Stimulated activated CD4-positive, alpha-beta T cell treated with anti-CD3 and anti-CD28 coated beads, Interleukin-4, amount 100 ng/mL, for 48 hours (primary cell): Measurements from ENCODE around the gene PEBP1.
"Not testable (repeated sequence)": the region's sequence is repeated elsewhere in the genome, so short reads cannot be mapped to it uniquely, and the experiment has no call there.

Experiments used
- DNase-seq, 2 donors: peaks; one replicate each; pipeline ENCODE4 v3.0.0-alpha.2; 2020; ENCODE audit warnings: low read depth in 2 of 2

Gene PEBP1

DNA sequence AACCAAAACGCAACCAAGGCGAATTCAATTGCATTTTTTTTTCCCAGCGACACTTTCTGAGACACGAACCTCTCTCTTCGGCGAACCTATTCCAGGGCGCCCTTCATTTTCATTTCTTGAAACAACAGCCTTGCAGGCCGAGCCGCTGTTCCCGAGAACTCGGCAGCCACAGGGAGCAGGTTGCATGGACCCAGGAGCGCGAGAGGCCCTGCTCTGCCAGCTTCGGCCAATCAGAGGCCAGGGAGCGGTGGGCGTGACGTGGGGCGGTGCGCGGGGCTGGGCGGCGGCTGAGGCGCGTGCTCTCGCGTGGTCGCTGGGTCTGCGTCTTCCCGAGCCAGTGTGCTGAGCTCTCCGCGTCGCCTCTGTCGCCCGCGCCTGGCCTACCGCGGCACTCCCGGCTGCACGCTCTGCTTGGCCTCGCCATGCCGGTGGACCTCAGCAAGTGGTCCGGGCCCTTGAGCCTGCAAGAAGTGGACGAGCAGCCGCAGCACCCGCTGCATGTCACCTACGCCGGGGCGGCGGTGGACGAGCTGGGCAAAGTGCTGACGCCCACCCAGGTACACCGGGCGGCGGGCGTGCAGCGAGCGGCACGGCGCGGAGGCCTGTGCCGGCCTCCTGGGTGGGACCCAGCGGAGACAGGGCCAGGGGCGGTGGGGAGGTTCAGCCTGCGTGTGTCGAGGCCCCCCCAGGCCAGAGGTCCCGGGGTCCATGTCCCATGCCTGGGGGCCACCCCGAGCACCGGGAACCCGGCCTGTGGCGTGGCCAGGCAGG is at the start of gene PEBP1:
Gene PEBP1 (plus strand): TSS at position 337 of the 771 bp plus-strand sequence. CDS start 86 bp downstream, at position 423.
- DNase-seq = peak; percentile 89 to 93

DNA sequence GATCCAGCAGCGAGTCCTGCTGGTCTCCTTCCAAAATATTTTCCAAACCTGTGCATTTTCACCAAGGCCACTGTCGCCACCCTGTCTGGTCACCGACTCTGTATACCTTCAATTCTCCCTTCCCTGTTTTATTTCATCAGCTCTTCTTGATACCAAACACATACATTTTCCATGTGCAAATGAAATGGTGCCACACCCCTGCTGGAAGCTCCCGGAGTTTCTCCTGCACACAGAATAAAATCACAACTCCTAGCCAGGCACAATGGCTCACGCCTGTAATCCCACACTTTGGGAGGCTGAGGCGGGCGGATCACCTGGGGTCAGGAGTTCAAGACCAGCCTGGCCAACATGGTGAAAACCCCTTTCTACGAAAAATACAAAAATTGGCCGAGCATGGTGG is 46.1 kb upstream of the PEBP1 start:
- DNase-seq = no peak

DNA sequence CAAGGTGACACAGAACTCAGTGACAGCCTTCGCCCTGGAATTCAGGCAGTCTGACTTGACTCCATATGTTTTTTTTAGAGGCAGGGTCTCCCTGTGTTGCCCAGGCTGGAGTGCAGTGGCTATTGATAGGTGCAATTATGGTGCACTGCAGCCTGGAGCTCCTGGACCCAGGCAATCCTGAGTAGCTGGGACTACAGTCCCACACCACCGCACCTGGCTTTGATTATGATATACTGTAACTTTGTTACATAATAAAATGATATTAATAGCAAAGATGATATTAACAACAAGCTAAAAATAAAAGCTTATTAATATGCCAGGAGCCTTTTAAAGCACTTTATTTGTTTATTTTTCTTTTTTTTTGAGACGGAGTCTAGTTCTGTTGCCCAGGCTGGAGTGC is 41.9 kb upstream of the PEBP1 start:
- DNase-seq = no peak

DNA sequence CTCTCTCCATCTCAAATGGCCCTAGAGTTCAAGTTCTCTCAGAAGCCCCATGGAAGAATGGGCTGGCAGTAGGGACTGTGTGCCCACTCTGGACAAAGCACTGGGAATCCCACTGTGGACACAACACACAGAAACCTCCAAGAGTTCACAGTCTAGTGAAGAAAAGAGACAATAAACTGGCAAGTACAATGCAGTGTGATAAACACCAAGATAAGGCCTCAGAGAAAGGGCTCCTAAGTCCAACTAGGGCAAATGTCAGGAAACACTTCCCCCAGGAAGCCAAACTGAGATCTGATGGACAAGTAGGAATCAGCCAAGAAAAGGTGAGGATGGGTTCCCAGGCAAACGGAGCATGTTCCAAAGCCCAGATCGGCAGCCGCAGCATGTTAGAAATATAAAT is 37.5 kb upstream of the PEBP1 start:
- no peak for DNase-seq

DNA sequence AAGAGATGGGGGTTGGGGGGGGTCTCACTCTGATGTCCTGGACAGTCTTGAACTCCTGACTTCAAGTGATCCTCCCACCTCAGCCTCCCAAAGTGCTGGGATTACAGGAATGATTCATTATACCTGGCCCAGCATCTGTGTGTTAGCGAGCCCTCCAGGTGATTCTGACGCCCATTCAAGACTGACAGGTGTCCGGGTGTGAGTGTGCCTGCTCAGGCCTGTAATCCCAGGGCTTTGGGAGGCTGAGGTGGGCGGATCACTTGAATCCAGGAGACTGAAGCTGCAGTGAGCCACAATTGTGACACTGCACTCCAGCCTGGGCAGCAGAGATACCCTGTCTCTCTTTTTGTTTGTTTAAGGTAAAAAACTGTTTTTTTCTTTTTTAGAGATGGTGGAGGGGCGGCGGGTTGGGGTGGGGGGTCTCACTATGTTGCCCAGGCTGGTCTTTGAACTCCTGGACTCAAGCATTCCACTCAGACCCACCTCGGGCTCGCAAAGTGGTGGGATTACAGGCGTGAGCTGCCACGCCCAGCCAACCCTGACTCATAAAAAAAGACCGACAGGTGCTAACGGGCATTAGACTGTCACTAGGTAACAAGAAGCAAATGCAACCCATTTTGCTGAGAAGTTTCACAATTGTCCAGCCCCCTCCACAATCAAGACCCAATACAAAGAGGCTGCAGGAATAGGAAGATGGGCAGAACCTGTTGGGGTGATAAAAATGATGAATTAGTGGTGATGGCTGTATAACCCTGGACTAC is 36.8 kb upstream of the PEBP1 start:
- no peak for DNase-seq

DNA sequence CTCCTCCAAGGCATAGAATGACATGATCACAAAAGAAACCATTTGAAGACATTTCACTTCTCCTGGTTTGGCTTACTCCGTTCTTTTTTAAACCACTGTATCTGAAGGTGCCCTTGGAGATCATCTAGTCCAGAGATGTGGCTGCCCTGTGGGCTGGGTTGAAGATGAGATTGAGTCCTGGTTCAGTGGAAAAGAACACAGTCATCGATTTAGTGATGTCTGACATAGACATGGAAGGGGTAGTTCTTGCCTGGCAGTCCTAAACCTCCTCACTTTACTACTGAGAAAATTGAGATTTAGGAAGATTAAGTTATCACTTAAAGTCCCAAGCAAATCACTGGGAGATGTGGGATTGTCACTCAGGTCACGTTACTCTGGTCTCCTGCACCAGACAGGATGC is 34.9 kb upstream of the PEBP1 start:
- no peak for DNase-seq

DNA sequence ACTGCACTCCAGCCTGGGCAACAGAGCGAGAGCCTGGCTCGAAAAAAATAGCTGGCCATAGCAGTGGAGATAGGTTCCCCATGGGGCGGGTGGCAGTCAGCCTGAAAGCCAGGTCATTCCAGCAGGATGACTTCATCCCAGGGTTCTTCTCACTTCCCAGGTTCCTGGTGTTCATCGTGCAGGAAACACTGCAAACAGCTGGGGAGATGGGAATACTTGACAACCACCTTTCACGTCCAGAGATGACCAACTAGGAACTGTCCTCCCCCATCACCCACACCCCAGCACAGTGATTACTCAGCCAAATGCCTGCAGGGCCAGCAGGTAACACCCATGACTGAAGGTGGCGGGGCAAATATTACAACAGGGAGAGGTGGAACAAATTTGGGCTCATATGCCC is 33.9 kb upstream of the PEBP1 start:
- DNase-seq = no peak

DNA sequence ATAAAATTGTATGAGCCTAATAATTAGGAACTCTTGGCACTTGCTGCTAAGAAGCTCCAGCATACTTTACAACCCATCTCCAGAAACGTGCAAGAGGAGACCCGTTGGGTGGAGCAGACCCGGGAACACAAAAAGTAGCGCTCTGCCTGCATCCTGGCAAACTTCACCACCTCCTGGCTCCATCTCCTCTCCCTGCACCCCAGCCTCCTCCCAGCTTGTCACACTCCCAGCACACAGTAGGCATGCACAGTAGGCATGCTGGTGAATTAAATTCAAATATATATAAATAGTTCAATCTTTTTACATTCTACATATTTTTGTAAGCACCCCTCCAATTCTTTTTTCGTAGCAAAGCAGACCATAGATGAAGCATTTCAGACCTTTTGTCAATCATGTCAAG is 33.3 kb upstream of the PEBP1 start:
- DNase-seq = no peak

DNA sequence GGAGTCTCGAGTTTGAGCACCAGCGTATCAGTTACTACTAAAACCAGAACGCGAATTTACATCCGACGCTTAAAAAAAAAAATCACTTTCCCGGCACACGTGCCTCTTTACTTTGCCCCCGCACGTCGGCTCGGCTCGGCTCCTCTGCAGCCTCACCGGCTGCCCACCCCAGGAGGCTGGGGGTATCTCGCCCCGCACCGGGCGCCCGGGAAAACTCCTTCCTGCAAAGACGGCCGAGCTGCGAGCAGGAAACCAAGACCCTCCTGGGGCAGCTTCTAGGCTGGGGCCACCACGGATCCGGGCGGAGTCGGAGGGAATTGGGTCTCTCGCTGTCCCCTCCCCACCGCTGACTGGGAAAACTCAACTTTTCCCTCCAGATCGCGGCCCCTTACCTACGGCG is 32.7 kb upstream of the PEBP1 start:
- DNase-seq = peak in 1 of 2 donors; percentile 3

DNA sequence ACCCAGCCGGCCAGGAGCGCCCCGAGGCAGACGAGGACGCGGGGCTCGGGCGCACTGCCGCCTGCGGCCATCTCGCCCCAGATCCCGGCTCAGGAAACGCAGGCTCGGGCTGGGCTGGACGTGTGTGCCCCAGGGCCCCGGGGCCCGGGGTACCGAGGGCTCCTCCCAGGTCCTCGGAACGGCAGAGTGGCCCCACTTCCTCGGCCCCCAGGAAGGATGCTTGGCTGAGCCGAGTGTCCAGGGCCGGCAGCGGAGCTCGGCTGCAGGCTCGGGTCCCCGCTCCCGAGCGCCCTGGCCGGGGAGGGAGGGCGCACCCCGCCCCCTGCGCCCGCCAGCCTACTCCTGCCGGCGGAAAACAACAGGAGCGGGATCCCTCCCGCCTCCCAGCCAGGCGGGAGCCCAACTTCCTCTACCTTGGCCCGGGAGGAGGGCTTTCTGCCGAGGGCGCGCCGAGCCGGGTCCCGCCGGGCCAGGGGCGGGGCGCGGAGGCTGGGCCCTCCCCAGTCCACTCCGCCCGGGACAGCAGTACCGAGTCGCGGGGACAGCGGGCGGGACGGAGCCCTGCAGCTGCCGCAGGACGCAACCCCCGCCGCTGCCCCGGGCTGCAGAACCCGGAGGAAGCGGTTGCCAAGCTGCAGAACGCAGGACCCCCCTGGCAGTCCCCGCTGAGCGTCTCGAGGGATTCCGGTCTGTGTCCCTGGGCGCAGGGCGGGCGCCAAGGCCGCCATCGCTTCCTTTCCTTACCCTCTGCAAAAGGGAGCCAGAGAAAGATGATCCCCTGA is 32.1 kb upstream of the PEBP1 start, which contains the start of gene VSIG10:
Gene VSIG10 (minus strand): TSS at position 411 of the 782 bp plus-strand sequence. CDS start 340 bp downstream, at position 71.
- peak in 1 of 2 donors; percentile 1 for DNase-seq

DNA sequence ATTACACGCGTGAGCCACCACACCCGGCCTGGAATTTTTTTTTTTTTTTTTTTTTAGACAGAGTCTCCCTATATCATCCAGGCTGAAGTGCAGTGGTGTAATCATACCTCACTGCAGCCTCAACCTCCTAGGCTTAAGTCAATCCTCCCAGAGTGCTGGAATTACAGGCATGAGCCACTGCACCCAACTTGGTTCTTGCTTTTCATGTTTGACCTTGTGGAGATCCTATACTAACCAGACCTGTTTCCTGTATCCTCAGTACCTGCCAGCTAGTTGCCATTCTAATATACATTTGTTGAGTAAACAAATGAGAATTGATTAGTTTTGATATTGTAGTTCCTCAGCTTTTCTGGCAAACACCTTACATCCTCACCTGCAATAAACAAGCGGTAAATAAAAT is 28.9 kb upstream of the PEBP1 start:
- DNase-seq = no peak

DNA sequence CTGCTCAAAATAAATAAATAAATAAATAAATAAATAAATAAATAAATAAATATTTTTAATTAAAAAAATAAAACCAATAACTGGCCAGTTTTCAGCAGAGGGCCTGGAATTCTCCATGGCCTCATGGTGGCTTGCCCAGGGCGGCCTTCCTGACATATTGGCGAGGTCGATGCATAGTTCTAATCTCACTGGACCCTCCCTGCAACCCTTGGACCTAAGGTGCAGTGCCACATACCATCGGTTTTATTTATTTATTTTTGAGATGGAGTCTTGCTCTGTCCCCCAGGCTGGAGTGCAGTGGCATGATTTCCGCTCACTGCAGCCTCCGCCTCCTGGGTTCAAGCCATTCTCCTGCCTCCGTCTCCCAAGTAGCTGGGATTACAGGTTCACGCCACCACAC is 28.2 kb upstream of the PEBP1 start:
- no peak for DNase-seq

DNA sequence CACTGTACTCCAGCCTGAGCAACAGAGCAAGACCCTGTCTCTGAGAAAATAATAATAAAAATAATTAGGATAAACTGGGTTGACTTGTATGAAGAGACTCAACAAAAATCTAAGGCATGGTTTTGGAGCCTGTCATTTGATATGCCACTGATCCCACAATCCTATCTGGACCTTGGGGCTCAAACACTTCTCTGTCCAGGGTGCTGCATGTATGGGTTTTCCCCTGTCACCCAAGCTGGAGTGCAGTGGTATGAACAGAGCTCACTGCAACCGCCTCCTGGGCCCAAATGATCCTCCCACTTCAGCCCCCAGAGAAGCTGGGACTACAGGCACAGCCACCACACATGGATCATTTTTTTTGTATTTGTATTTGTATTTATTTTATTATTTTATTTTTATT is 26.8 kb upstream of the PEBP1 start:
- no peak for DNase-seq

DNA sequence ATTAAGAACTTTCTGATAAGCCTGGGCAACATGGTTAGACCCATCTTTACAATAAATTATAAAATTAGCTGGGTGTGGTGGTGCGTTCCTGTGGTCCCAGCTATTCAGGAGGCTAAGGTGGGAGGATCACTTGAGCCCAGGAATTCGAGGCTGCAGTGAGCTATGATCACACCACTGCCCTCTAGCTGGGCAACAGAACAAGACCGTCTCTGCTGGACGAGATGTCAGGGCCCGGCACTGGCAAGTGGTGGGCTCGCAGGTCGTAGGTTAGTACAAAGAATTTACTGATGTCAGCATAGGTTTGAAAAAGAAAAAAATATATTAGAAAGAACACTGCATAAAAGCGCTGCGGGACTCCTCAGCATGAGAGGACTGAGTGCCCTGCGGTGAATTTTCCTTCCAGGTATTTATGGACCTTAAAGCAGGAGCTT is 16.5 kb upstream of the PEBP1 start:
- DNase-seq = no peak

DNA sequence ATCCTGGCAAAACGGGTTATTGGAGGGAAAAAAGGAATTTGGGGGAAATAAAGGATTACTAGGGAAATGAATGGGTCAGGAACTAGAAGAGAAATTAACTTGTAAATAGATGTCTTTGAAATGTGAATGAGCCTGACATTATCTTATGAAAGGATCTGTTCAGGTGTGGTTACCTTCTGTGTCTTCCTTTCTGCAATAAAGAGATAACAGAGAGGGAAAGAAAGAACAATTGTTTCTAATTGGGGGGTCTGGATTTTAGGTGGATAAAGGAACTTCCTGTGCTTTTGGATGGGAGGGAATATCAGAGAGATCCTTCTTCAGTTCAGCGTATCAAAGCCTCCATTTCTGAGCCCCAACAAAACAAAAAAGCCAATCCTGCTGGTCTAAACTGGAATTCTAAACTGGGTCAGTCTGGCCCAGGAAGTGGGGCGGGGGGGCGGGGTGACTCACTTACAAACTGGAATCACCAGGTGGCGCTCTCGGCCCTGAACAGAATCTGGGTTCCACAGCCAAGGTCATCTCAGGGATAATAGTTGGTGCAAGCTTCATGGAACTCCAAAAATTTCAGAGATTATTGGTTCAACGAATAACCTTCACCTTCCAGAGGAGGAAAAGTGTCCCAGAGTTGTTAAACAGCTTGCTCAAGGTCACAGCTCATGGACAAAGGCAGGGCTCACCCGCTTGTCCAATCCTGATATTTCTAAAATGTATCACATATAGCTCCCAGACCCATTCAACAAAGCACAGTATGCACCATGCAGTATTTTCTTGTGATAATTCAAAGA is 15.2 kb upstream of the PEBP1 start:
- DNase-seq = peak; percentile 53 to 65

DNA sequence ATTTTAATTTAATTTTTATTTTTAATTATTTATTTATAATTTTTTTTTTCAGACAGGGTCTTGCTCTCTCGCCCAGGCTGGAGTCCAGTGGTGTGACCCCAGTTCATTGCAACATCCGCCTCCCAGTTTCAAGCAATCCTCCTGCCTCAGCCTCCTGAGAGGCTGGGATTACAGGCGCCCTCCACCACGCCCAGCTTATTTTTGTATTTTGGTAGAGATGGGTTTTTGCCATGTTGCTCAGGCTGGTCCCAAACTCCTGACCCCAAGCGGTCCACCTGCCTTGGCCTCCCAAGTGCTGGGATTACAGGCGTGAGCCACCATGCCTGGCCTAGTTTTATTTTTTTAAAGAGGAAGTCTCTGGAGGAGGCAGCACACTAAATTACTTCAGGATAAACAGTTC is 13.7 kb upstream of the PEBP1 start:
- no peak for DNase-seq

DNA sequence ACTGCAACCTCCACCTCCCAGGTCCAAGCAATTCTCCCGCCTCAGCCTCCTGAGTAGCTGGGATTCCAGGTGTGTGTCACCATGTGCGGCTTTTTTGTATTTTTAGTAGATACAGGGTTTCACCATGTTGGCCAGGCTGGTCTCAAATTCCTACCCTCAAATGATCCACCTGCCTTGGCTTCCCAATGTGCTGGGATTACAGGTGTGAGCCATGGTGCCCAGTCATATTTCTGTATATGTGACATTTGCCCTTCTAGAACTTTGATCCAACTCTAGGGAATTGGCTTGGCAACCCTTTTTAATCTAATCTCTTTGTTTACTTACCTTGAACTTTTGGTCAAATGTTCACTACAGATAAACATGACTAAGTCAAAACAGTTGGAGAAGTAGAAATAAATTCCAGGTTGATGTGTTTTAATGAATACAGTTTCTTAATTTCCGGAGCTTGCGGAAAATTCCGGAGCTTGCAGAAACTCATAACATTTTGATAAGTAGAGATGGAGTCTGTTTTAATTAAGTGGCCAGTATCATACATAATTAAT is 11.5 kb upstream of the PEBP1 start:
- no peak for DNase-seq

DNA sequence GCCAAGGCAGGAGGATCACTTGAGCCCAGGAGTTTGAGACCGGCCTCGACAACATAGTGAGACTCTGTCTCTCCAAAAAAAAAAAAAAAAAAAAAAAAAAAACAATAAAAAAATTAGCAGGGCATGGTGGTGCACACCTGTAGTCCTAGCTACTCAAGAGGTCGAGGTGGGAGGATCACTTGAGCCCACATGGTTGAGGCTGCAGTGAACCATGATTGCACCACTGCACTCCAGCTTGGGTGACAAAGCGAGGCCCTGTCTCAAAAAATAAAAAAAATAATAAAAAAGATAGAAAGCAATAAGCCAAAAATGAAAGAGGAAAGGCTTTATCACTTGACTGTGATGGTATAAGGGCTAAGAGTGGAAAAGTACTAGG is 10.2 kb upstream of the PEBP1 start:
- DNase-seq = no peak

DNA sequence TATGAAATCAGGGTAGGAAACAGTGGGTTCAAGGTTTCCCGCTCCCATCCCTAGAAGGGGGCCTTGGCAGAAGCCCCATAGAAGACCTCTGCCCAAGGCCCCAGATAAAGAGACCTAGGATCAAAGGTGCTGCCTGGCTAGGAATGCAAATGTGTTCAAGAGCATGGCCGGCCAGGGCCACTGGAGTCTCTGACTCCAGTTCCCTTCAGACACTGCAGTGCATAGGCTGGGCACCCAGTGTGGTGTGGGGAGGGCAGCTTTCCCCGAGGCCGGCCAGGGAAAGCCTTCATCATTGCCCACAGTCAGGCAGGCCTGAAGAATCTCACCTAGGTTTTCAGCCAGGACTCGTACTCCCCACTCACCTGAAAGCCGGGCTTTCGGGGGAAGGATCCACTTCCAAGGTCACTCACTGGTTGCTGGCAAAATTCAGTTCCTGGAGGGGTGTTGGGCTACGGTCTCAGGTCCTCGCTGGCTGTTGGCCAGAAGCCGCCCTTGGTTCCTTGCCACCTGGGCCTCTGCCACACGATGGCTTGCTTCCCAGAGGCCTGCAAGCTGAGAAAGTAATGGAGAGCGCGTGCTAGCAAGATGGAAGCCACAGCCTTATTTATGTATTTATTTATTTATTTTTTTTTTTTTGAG is 9.7 kb upstream of the PEBP1 start:
- no peak for DNase-seq

DNA sequence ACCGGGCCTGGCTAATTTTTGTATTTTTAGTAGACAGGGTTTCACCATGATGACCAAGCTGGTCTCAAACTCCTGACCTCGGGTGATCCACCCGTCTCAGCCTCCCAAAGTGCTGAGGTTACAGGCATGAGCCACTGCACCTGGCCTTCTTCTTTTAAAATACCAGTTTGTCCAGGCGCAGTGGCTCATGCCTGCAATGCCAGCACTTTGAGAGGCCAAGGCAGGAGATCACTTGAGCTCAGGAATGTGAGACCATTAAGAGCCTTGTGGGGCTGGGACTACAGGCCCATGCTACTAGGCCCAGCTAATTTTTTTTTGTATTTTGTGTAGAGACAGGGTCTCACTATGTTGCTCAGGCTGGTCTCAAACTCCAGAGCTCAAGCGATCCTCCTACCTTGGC is 8.1 kb upstream of the PEBP1 start:
- no peak for DNase-seq

DNA sequence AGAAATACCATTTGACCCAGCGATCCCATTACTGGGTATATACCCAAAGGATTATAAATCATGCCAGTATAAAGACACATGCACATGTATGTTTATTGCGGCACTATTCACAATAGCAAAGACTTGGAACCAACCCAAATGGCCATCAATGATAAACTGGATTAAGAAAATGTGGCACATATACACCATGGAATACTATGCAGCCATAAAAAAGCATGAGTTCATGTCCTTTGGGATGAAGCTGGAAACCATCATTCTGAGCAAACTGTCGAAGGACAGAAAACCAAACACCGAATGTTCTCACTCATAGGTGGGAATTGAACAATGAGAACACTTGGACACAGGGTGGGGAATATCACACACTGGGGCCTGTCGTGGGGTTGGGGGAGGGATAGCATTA is 6.5 kb upstream of the PEBP1 start:
- DNase-seq = not testable (repeated sequence)
